ENCODE data around the gene KIF26B.

GRCh38 chr1:245589906-245590305 lies 435.1 kb downstream of the KIF26B start:
- TF ChIP-seq RARB (CRISPR knock-in tag; IDR thresholded peaks at IDR 0.05) (no peak), OSR1 (CRISPR knock-in tag; IDR thresholded peaks at IDR 0.05) (no peak), ZNF70 (CRISPR knock-in tag; IDR thresholded peaks at IDR 0.05) (no peak), ARNTL (CRISPR knock-in tag; IDR thresholded peaks at IDR 0.05; ENCODE audit: borderline replicate concordance, low read depth) (no peak), BACH2 (CRISPR knock-in tag; IDR thresholded peaks at IDR 0.05; ENCODE audit: borderline replicate concordance) (no peak), ZFP30 (CRISPR knock-in tag; IDR thresholded peaks at IDR 0.05) (no peak), ZNF565 (CRISPR knock-in tag; conservative IDR thresholded peaks at IDR 0.05; ENCODE audit: low read depth) (no peak), CSDC2 (CRISPR knock-in tag; IDR thresholded peaks at IDR 0.05) (no peak), TSHZ2 (CRISPR knock-in tag; IDR thresholded peaks at IDR 0.05) (no peak), CSRNP3 (CRISPR knock-in tag; IDR thresholded peaks at IDR 0.05) (no peak), ISL1 (CRISPR knock-in tag; IDR thresholded peaks at IDR 0.05) (no peak)
- TF ChIP-seq, protein P1, sequence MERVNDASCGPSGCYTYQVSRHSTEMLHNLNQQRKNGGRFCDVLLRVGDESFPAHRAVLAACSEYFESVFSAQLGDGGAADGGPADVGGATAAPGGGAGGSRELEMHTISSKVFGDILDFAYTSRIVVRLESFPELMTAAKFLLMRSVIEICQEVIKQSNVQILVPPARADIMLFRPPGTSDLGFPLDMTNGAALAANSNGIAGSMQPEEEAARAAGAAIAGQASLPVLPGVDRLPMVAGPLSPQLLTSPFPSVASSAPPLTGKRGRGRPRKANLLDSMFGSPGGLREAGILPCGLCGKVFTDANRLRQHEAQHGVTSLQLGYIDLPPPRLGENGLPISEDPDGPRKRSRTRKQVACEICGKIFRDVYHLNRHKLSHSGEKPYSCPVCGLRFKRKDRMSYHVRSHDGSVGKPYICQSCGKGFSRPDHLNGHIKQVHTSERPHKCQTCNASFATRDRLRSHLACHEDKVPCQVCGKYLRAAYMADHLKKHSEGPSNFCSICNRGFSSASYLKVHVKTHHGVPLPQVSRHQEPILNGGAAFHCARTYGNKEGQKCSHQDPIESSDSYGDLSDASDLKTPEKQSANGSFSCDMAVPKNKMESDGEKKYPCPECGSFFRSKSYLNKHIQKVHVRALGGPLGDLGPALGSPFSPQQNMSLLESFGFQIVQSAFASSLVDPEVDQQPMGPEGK (CRISPR knock-in tag; IDR thresholded peaks at IDR 0.05; ENCODE audit: borderline replicate concordance) = no peak
- TF ChIP-seq, protein P2, sequence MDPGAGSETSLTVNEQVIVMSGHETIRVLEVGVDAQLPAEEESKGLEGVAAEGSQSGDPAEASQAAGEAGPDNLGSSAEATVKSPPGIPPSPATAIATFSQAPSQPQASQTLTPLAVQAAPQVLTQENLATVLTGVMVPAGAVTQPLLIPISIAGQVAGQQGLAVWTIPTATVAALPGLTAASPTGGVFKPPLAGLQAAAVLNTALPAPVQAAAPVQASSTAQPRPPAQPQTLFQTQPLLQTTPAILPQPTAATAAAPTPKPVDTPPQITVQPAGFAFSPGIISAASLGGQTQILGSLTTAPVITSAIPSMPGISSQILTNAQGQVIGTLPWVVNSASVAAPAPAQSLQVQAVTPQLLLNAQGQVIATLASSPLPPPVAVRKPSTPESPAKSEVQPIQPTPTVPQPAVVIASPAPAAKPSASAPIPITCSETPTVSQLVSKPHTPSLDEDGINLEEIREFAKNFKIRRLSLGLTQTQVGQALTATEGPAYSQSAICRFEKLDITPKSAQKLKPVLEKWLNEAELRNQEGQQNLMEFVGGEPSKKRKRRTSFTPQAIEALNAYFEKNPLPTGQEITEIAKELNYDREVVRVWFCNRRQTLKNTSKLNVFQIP (CRISPR knock-in tag; IDR thresholded peaks at IDR 0.05; ENCODE audit: borderline replicate concordance, low read depth) = no peak

Measured in SK-N-SH treated with all-trans-retinoic acid at 6 μM for 48 hours (cell line).